ENCODE data around the gene LEF1.

The LEF1 gene

GRCh38 chr4:108149588-108150380, 18.9 kb downstream of the LEF1 start:
- intact Hi-C loops (cut with micrococcal nuclease) = no loop called here
- no peaks in the 10 kb centered on the region for H3K4me1 Mint-ChIP-seq (ENCODE audit: low read depth)
- no peaks in the 10 kb centered on the region for H3K9me3 Mint-ChIP-seq
- no peak overlapping the region for H3K27ac Mint-ChIP-seq
- no peak overlapping the region for H3K4me3 Mint-ChIP-seq
- H3K36me3 Mint-ChIP-seq (ENCODE audit: low read depth) = no peaks in the 10 kb centered on the region
- peaks cover 3% of the 10 kb centered on the region for H3K27me3 Mint-ChIP-seq

- Mint-ChIP-seq H3K9me3 (no peaks in the 10 kb centered on the region), H3K27ac (no peak overlapping the region), H3K36me3 (ENCODE audit: low read depth) (no peaks in the 10 kb centered on the region), H3K4me1 (ENCODE audit: low read depth) (no peaks in the 10 kb centered on the region), H3K27me3 (peaks cover 6% of the 10 kb centered on the region), H3K4me3 (no peak overlapping the region)
- intact Hi-C loops (cut with micrococcal nuclease) = no loop called here
These were observed 20.4 kb downstream of the LEF1 start for GRCh38 chr4:108148316-108148715.

GRCh38 chr4:108146819-108147218, 21.9 kb downstream of the LEF1 start:
- Mint-ChIP-seq H3K27ac (no peak overlapping the region), H3K4me1 (ENCODE audit: low read depth) (no peaks in the 10 kb centered on the region), H3K9me3 (no peaks in the 10 kb centered on the region), H3K36me3 (ENCODE audit: low read depth) (no peaks in the 10 kb centered on the region), H3K27me3 (peaks cover 3% of the 10 kb centered on the region), H3K4me3 (no peak overlapping the region)
- intact Hi-C loops (cut with micrococcal nuclease) = no loop called here

- intact Hi-C loops (cut with micrococcal nuclease) = no loop called here
- peaks cover 3% of the 10 kb centered on the region for H3K27me3 Mint-ChIP-seq
These were observed 22.4 kb downstream of the LEF1 start for GRCh38 chr4:108146336-108146735.

GRCh38 chr4:108144451-108144850, 24.3 kb downstream of the LEF1 start:
- Mint-ChIP-seq H3K27ac (no peak overlapping the region), H3K4me3 (no peak overlapping the region), H3K36me3 (ENCODE audit: low read depth) (no peaks in the 10 kb centered on the region), H3K9me3 (no peaks in the 10 kb centered on the region), H3K27me3 (peaks cover 3% of the 10 kb centered on the region), H3K4me1 (ENCODE audit: low read depth) (no peaks in the 10 kb centered on the region)
- intact Hi-C loops (cut with micrococcal nuclease) = no loop called here

More at GRCh38 chr4:108146336-108146735, 22.4 kb downstream of the LEF1 start:
- H3K4me1 Mint-ChIP-seq (ENCODE audit: low read depth) = no peaks in the 10 kb centered on the region
- no peak overlapping the region for H3K27ac Mint-ChIP-seq
- H3K9me3 Mint-ChIP-seq = no peaks in the 10 kb centered on the region
- H3K4me3 Mint-ChIP-seq = no peak overlapping the region
- H3K36me3 Mint-ChIP-seq (ENCODE audit: low read depth) = no peaks in the 10 kb centered on the region

GRCh38 chr4:108143515-108143914, 25.2 kb downstream of the LEF1 start:
- Mint-ChIP-seq H3K9me3 (no peaks in the 10 kb centered on the region), H3K4me1 (ENCODE audit: low read depth) (no peaks in the 10 kb centered on the region), H3K27ac (no peak overlapping the region), H3K36me3 (ENCODE audit: low read depth) (no peaks in the 10 kb centered on the region), H3K4me3 (no peak overlapping the region), H3K27me3 (peaks cover 3% of the 10 kb centered on the region)
- intact Hi-C loops (cut with micrococcal nuclease) = no loop called here

- Mint-ChIP-seq H3K27ac (no peak overlapping the region), H3K9me3 (no peaks in the 10 kb centered on the region), H3K27me3 (peaks cover 3% of the 10 kb centered on the region), H3K4me1 (ENCODE audit: low read depth) (no peaks in the 10 kb centered on the region), H3K36me3 (ENCODE audit: low read depth) (no peaks in the 10 kb centered on the region), H3K4me3 (no peak overlapping the region)
- intact Hi-C loops (cut with micrococcal nuclease) = no loop called here
These were observed 25.9 kb downstream of the LEF1 start for GRCh38 chr4:108142870-108143269.

GRCh38 chr4:108141213-108141950, 27.4 kb downstream of the LEF1 start:
- no peaks in the 10 kb centered on the region for H3K36me3 Mint-ChIP-seq (ENCODE audit: low read depth)
- peaks cover 3% of the 10 kb centered on the region for H3K27me3 Mint-ChIP-seq
- H3K4me1 Mint-ChIP-seq (ENCODE audit: low read depth) = no peaks in the 10 kb centered on the region
- intact Hi-C loops (cut with micrococcal nuclease) = no loop called here
- no peak overlapping the region for H3K27ac Mint-ChIP-seq
- no peaks in the 10 kb centered on the region for H3K9me3 Mint-ChIP-seq
- no peak overlapping the region for H3K4me3 Mint-ChIP-seq

- Mint-ChIP-seq H3K36me3 (ENCODE audit: low read depth) (no peaks in the 10 kb centered on the region), H3K9me3 (no peaks in the 10 kb centered on the region), H3K4me3 (no peak overlapping the region), H3K4me1 (ENCODE audit: low read depth) (no peaks in the 10 kb centered on the region), H3K27ac (no peak overlapping the region), H3K27me3 (peaks cover 4% of the 10 kb centered on the region)
- intact Hi-C loops (cut with micrococcal nuclease) = no loop called here
These were observed 28.4 kb downstream of the LEF1 start for GRCh38 chr4:108140328-108140727.

GRCh38 chr4:108139089-108139488, 29.6 kb downstream of the LEF1 start:
- Mint-ChIP-seq H3K36me3 (ENCODE audit: low read depth) (no peaks in the 10 kb centered on the region), H3K4me1 (ENCODE audit: low read depth) (no peaks in the 10 kb centered on the region), H3K27me3 (peaks cover 1% of the 10 kb centered on the region), H3K9me3 (no peaks in the 10 kb centered on the region), H3K27ac (no peak overlapping the region), H3K4me3 (no peak overlapping the region)
- intact Hi-C loops (cut with micrococcal nuclease) = no loop called here

- H3K27me3 Mint-ChIP-seq = peaks cover 1% of the 10 kb centered on the region
- no peaks in the 10 kb centered on the region for H3K9me3 Mint-ChIP-seq
- no peaks in the 10 kb centered on the region for H3K36me3 Mint-ChIP-seq (ENCODE audit: low read depth)
- H3K4me3 Mint-ChIP-seq = no peak overlapping the region
- no peaks in the 10 kb centered on the region for H3K4me1 Mint-ChIP-seq (ENCODE audit: low read depth)
- intact Hi-C loops (cut with micrococcal nuclease) = no loop called here
- H3K27ac Mint-ChIP-seq = no peak overlapping the region
These were observed 33.1 kb downstream of the LEF1 start for GRCh38 chr4:108135549-108136209.

- Mint-ChIP-seq H3K27me3 (peaks cover 1% of the 10 kb centered on the region), H3K36me3 (ENCODE audit: low read depth) (no peaks in the 10 kb centered on the region), H3K4me1 (ENCODE audit: low read depth) (no peaks in the 10 kb centered on the region)
These were observed 37.8 kb downstream of the LEF1 start for GRCh38 chr4:108130955-108131354.

GRCh38 chr4:108129196-108129595, 39.5 kb downstream of the LEF1 start:
- Mint-ChIP-seq H3K27me3 (no peaks in the 10 kb centered on the region), H3K27ac (no peak overlapping the region), H3K4me3 (no peak overlapping the region), H3K9me3 (no peaks in the 10 kb centered on the region), H3K4me1 (ENCODE audit: low read depth) (no peaks in the 10 kb centered on the region), H3K36me3 (ENCODE audit: low read depth) (no peaks in the 10 kb centered on the region)
- intact Hi-C loops (cut with micrococcal nuclease) = no loop called here

More at GRCh38 chr4:108130955-108131354, 37.8 kb downstream of the LEF1 start:
- H3K27ac Mint-ChIP-seq = no peak overlapping the region
- intact Hi-C loops (cut with micrococcal nuclease) = no loop called here
- no peaks in the 10 kb centered on the region for H3K9me3 Mint-ChIP-seq
- no peak overlapping the region for H3K4me3 Mint-ChIP-seq

- no peaks in the 10 kb centered on the region for H3K27me3 Mint-ChIP-seq
- H3K36me3 Mint-ChIP-seq (ENCODE audit: low read depth) = no peaks in the 10 kb centered on the region
- no peak overlapping the region for H3K27ac Mint-ChIP-seq
- intact Hi-C loops (cut with micrococcal nuclease) = no loop called here
- H3K4me1 Mint-ChIP-seq (ENCODE audit: low read depth) = no peaks in the 10 kb centered on the region
- no peaks in the 10 kb centered on the region for H3K9me3 Mint-ChIP-seq
- no peak overlapping the region for H3K4me3 Mint-ChIP-seq
These were observed 41.9 kb downstream of the LEF1 start for GRCh38 chr4:108126806-108127205.
